Measurements from ENCODE around the gene KLK3.
"Not testable (repeated sequence)": the region's sequence is repeated elsewhere in the genome, so short reads cannot be mapped to it uniquely, and the experiment has no call there.

KLK3 gene

GRCh38 chr19:50859849-50860248 is 5.1 kb downstream of the KLK3 start:
- FAIRE-seq (no peak), DNase-seq (ENCODE audit: low spot score) (no peak)

DNA sequence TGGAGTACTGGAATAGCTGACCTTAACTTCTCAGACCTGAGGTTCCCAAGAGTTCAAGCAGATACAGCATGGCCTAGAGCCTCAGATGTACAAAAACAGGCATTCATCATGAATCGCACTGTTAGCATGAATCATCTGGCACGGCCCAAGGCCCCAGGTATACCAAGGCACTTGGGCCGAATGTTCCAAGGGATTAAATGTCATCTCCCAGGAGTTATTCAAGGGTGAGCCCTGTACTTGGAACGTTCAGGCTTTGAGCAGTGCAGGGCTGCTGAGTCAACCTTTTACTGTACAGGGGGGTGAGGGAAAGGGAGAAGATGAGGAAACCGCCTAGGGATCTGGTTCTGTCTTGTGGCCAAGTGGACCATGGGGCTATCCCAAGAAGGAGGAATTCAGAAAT is 6.3 kb downstream of the KLK3 start:
- FAIRE-seq (no peak), DNase-seq (ENCODE audit: low spot score) (no peak)

GRCh38 chr19:50861496-50862286 is 7.0 kb downstream of the KLK3 start:
- FAIRE-seq (no peak), DNase-seq (ENCODE audit: low spot score) (no peak)

DNA sequence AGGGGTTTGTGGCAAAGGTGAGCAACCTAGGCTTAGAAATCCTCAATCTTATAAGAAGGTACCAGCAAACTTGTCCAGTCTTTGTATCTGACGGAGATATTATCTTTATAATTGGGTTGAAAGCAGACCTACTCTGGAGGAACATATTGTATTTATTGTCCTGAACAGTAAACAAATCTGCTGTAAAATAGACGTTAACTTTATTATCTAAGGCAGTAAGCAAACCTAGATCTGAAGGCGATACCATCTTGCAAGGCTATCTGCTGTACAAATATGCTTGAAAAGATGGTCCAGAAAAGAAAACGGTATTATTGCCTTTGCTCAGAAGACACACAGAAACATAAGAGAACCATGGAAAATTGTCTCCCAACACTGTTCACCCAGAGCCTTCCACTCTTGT is 14.8 kb downstream of the KLK3 start:
- no peak for DNase-seq (ENCODE audit: low spot score)
- no peak for FAIRE-seq

DNA sequence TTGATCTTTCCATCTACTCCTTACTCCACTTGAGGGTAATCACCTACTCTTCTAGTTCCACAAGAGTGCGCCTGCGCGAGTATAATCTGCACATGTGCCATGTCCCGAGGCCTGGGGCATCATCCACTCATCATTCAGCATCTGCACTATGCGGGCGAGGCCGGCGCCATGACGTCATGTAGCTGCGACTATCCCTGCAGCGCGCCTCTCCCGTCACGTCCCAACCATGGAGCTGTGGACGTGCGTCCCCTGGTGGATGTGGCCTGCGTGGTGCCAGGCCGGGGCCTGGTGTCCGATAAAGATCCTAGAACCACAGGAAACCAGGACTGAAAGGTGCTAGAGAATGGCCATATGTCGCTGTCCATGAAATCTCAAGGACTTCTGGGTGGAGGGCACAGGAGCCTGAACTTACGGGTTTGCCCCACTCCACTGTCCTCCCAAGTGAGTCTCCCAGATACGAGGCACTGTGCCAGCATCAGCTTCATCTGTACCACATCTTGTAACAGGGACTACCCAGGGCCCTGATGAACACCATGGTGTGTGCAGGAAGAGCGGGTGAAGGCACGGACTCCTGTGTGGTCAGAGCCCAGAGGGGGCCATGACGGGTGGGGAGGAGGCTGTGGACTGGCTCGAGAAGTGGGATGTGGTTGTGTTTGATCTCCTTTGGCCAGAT is 15.8 kb downstream of the KLK3 start:
- DNase-seq (ENCODE audit: low spot score) (no peak), FAIRE-seq (no peak)

DNA sequence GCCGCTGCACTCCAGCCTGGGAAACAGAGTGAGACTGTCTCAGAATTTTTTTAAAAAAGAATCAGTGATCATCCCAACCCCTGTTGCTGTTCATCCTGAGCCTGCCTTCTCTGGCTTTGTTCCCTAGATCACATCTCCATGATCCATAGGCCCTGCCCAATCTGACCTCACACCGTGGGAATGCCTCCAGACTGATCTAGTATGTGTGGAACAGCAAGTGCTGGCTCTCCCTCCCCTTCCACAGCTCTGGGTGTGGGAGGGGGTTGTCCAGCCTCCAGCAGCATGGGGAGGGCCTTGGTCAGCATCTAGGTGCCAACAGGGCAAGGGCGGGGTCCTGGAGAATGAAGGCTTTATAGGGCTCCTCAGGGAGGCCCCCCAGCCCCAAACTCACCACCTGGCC is 18.3 kb downstream of the KLK3 start, which contains the start of gene KLK2:
Gene KLK2 (plus strand): TSS at position 384 of the 400 bp plus-strand sequence. CDS start 35 bp downstream, outside the sequence.
- FAIRE-seq = no peak
- DNase-seq (ENCODE audit: low spot score) = no peak

- FAIRE-seq (no peak), DNase-seq (ENCODE audit: low spot score) (no peak)
Observed at GRCh38 chr19:50874211-50874610, 19.5 kb downstream of the KLK3 start.

- FAIRE-seq (no peak), DNase-seq (ENCODE audit: low spot score) (no peak)
Observed at GRCh38 chr19:50875795-50876422, 21.2 kb downstream of the KLK3 start.

- DNase-seq (ENCODE audit: low spot score) (no peak), FAIRE-seq (no peak)
Observed at GRCh38 chr19:50876456-50876855, 21.7 kb downstream of the KLK3 start.

- no peak for FAIRE-seq
- no peak for DNase-seq (ENCODE audit: low spot score)
Observed at GRCh38 chr19:50877338-50877737, 22.6 kb downstream of the KLK3 start.

- DNase-seq (ENCODE audit: low spot score) (no peak), FAIRE-seq (no peak)
Observed at GRCh38 chr19:50878851-50879250, 24.1 kb downstream of the KLK3 start.

GRCh38 chr19:50880241-50880640 is 25.5 kb downstream of the KLK3 start:
- DNase-seq (ENCODE audit: low spot score) = no peak
- no peak for FAIRE-seq

GRCh38 chr19:50882188-50882587 is 27.5 kb downstream of the KLK3 start:
- DNase-seq (ENCODE audit: low spot score) (no peak), FAIRE-seq (no peak)

DNA sequence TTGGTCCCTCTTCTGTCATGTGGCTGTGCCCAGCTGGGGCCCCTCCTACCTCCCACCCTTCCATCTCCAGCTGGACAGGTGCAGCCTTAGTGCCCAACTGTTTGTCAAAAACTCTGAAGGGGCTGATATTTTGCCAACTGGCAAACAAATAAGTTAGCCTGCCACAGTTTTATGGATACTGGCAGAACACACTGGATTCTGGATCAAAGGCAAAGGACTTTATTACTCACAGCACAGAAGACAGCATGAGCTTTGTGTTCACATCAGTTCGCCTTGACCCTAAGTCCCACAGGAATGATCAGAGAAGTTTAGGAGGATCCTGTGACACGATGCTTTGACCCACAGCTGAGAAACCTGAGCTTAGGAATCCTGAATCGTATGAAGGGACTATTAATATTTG is 34.9 kb downstream of the KLK3 start:
- FAIRE-seq = no peak

DNA sequence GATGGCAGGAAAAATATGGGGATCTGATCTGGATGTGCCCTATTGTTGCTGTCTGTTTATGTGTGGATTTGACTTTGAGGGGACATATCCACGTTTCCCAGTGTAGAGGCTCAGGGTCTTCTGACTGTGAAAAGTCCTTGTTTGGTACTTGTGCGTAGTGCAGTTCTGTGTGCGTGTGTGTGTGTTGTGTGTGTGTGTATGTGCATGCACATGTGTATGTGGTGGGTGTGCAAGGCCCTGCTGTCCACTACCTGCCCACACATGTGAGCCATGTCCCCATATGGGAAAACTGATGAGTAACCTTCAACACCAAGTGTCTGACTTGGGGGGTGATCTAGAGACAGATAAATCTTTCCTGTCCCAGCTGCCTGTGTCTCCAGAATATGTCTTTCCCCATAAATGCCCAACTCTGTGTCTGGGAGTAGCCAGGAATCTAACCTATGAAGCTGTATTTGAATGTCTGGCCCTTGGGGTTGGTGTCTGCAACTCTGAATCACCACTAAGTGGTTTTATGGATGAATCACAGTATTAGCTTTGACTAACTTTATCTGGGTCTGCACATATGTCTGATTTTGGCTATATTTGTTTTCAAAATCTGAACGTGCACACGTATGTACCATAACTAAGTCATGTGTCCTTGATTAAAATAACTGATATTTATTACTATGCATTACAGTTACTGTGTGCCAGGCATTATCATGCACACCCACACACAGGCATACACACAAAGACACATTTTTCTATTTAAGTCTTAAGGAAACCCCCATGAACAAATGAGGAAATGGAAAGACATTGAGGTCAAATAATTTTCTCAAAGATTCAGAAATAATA is 35.9 kb downstream of the KLK3 start:
- DNase-seq (ENCODE audit: low spot score) (peak; percentile 29), FAIRE-seq (peak; percentile 44)

More for the DNA sequence above, 34.9 kb downstream of the KLK3 start:
- DNase-seq (ENCODE audit: low spot score) = no peak

DNA sequence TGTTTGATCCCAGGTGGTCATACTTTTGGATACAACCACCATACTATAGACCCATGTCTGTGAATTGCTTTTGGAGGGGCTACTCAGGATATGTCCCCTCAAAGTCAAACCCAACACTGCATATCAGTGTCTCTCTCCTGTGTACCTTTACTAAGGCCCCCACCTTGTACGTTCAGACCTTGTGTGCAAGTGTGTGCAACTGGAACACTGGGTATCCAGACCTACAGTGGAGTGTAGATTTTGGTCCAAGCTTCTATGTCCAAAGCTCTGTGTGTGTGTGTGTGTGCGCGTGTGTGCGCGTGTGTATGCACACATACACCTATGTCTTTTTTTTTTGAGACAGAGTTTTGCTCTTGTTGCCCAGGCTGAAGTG is 36.5 kb downstream of the KLK3 start:
- FAIRE-seq = no peak

GRCh38 chr19:50893047-50893736 is 38.5 kb downstream of the KLK3 start:
- FAIRE-seq (no peak), DNase-seq (ENCODE audit: low spot score) (no peak)

More for the DNA sequence above, 36.5 kb downstream of the KLK3 start:
- no peak for DNase-seq (ENCODE audit: low spot score)

GRCh38 chr19:50894478-50895356 is 40.0 kb downstream of the KLK3 start:
- no peak for DNase-seq (ENCODE audit: low spot score)
- FAIRE-seq = no peak

DNA sequence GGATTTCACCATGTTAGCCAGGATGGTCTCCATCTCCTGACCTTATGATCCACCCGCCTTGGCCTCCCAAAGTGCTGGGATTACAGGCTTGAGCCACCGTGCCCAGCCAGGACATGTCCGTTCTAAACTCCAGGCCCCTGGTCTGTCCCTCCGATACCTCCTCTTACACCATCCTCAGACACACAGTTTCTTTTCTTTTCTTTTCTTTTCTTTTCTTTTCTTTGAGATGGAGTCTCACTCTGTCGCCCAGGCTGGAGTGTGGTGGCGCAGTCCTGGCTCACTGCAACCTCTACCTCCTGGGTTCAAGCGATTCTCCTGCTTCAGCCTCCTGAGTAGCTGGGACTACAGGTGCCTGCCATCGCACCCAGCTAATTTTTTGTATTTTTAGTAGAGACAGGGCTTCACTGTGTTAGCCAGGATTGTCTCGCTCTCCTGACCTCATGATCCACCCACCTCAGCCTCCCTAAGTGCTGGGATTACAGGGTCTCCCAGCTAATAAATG is 41.4 kb downstream of the KLK3 start:
- not testable (repeated sequence) for FAIRE-seq; DNase-seq (ENCODE audit: low spot score)
